Gastroesophageal sphincter (tissue), 3 donors: ENCODE measurements around the gene TUBGCP6.

Experiments
- POLR2A ChIP-seq, 2 donors: fragments of 450-650 bp; IDR thresholded peaks; one replicate each; pipeline ENCODE4 v1.6.1; 2017; ENCODE audit warnings: antibody characterized with exemption in 2 of 2, mild to moderate bottlenecking in 2 of 2, moderate library complexity in 1 of 2
- TF ChIP-seq, protein P1 (sequence below), 4 experiments: fragments of 200-600 bp in 2 of 4; fragments of 450-650 bp in 2 of 4; sonication (generic) in 1 of 4; IDR thresholded peaks; one replicate each; pipeline ENCODE4 v1.5.1; 2017 to 2019; ENCODE audit warnings: antibody characterized with exemption in 4 of 4, mild to moderate bottlenecking in 2 of 4, moderate library complexity in 2 of 4

- TF ChIP-seq, protein P1, sequence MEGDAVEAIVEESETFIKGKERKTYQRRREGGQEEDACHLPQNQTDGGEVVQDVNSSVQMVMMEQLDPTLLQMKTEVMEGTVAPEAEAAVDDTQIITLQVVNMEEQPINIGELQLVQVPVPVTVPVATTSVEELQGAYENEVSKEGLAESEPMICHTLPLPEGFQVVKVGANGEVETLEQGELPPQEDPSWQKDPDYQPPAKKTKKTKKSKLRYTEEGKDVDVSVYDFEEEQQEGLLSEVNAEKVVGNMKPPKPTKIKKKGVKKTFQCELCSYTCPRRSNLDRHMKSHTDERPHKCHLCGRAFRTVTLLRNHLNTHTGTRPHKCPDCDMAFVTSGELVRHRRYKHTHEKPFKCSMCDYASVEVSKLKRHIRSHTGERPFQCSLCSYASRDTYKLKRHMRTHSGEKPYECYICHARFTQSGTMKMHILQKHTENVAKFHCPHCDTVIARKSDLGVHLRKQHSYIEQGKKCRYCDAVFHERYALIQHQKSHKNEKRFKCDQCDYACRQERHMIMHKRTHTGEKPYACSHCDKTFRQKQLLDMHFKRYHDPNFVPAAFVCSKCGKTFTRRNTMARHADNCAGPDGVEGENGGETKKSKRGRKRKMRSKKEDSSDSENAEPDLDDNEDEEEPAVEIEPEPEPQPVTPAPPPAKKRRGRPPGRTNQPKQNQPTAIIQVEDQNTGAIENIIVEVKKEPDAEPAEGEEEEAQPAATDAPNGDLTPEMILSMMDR (IDR thresholded peaks at IDR 0.05), result no peak
- TF ChIP-seq POLR2A (IDR thresholded peaks at IDR 0.05), result no peak
Observed at GRCh38 chr22:50257451-50258360, 12.9 kb upstream of the TUBGCP6 start.
